ENCODE results near the gene ZNF524.

The ZNF524 gene

DNA sequence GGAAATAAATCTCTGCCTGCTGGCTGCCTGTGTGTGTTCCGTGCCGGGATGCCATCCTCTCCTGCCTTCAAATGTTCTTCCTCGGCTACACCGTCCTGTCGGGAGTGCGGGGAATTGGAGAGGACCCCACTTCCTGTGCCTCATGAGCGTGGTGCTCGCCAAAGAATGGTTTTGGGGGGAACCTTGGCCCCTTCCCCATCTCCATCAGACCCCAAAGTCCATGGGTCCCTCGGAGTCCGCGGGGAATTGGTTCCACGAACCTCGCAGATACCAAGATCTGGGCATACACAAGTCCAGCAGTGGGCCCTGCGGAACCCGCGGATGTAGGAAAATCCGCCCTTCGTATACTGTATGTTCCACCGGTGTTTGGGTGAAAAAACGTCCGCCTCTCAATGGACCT is 3.0 kb downstream of the ZNF524 start:
- no peak for DNase-seq

- DNase-seq = no peak
Observed at GRCh38 chr19:55603581-55604292, 3.6 kb downstream of the ZNF524 start.

DNA sequence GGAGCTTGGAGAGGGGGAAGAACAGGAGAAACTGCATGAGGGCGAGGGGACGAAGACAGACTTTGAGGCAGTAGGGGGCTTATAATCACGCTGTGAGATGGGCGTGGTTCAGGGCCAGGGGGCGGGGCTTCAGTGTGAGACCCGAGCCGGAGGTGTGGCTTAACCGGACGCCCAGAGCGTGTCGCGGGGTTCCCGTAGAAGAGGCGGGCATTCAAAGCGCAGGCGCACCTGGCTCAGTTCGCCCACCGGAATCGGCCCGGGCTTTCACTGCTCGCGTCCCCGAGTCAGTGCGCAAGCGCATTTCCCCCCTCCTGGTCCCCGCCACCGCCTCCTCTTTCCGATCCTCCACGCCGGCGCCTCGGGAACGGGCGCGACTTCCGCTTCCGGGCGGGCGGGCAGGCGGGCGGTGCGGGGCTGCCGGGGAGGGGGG is 5.1 kb downstream of the ZNF524 start:
- DNase-seq = peak; percentile 97

DNA sequence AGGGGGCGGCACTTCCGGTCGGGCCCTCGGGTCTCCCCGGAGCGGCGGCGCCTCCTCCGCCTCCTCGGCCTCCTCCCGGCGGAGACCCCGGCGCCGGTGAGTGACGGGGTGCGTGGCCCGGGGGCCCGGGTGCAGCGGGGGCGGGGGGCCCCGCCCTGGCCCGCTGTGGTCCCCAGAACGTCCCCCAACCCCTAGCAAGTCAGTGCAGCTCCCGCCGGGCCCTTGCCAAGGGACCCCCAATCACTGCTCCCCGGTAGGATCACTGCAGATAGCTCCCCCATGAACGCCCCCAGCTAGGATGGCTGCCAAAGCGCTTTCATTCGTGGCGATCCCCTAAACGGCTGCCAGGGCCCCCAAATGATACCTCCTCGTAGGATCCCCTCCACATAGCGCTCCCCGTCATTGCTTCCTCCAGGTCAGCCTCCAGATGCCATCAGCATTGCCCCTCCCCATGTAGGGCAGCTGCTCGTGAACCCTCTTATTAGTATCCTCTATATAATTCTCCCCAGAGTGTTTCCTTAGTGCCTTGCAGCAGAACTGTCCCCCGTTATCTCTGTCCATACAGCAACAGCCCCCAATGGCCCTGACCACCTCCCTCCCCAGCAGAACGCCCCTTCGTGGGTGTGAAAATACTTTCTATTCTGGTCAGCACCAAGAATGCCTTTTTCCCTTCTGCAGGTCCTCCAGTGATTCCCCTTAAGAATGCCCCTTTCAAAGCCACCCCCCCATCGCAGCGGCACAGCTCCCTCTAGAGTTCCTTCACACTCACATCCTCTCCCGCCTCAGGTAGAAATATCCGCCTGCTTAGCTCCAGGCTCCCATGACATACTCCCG is 5.8 kb downstream of the ZNF524 start, which contains the start of gene ZNF865:
ZNF865 (plus strand) TSS at position 11 of the 834 bp plus-strand sequence. CDS start 7,972 bp downstream, outside the sequence.
- peak; percentile 85 for DNase-seq

DNA sequence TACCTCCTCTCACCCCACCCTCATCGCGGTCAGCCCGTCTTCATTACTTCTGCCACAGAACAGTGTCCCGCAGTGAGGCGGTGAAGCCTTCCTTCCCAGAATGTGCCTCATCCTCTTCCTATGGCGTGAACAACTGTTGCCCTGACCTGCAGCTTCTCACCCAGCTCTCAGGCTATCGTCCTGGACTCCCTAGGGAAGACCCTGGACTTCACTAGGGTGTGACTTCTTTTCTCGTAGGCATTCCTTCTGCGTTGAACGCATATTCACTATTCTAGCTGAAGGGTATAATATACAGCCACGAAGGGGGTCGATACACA is 6.3 kb downstream of the ZNF524 start:
- DNase-seq = no peak

GRCh38 chr19:55606817-55607216 is 6.7 kb downstream of the ZNF524 start:
- no peak for DNase-seq

DNA sequence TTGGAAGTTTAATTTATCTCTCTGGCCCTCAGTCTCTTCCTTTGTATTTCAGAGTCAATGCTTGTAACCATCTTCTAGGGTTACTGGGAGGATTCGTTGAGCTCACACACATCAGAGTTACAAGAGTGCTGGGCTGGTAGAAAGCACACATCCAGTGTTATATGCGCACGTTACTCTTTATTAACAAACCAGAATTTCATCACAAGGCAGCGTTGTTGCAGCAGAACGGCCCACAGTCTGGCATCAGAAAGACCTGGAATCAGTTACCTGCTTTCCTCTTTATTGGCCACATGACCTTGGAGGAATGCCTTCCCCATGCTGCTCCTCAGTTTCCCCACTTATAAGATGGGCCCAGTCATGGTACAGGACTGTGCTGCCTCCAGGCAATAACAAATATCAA is 9.2 kb downstream of the ZNF524 start:
- no peak for DNase-seq

GRCh38 chr19:55611300-55611982 is 11.4 kb downstream of the ZNF524 start:
- DNase-seq = no peak

DNA sequence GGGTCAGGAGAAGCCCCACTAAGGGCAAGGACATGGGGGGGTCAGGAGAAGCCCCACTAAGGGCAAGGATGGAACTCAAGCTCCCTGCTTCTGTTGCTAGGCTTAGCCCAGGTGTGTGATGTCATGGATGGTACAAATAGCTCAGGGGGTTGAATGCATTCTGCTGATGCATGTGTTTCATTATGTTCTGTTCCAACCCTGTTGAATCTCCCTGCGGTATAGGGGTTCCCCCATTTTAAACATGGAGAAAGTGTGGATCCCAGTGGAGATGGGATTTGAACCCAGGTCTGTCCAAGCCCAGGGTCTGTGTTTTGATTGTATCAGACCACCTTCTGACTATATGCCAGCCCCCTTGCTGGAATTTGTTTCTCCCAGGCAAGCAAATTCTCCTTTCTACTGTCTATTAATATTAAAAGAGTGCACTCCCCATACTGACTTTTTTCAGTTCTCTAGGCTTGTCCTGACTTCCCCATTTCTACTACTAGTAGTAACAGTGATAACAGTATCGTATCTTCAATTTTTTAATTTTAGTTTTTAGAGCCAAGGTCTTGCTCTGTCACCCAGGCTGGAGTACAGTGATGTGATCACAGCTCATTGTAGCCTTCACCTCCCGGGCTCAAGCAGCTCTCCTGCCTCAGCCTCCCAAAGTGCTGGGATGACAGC is 12.0 kb downstream of the ZNF524 start:
- no peak for DNase-seq

DNA sequence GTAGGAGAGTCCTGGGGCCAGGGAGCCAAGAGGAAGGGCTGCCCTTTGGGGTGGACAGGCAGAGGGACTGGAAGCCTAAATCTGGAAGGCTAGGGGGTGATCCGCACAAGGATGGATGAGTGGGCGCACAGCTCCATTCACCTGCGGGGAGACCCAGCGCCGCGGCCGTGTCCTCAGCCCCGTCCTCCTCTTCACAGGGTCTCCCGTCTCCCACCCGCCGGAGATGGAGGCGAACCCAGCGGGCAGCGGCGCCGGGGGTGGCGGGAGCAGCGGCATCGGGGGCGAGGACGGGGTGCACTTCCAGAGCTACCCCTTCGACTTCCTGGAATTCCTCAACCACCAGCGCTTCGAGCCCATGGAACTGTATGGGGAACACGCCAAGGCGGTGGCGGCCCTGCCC is 13.3 kb downstream of the ZNF524 start:
- DNase-seq = no peak

GRCh38 chr19:55613930-55614710 is 14.0 kb downstream of the ZNF524 start:
- no peak for DNase-seq

DNA sequence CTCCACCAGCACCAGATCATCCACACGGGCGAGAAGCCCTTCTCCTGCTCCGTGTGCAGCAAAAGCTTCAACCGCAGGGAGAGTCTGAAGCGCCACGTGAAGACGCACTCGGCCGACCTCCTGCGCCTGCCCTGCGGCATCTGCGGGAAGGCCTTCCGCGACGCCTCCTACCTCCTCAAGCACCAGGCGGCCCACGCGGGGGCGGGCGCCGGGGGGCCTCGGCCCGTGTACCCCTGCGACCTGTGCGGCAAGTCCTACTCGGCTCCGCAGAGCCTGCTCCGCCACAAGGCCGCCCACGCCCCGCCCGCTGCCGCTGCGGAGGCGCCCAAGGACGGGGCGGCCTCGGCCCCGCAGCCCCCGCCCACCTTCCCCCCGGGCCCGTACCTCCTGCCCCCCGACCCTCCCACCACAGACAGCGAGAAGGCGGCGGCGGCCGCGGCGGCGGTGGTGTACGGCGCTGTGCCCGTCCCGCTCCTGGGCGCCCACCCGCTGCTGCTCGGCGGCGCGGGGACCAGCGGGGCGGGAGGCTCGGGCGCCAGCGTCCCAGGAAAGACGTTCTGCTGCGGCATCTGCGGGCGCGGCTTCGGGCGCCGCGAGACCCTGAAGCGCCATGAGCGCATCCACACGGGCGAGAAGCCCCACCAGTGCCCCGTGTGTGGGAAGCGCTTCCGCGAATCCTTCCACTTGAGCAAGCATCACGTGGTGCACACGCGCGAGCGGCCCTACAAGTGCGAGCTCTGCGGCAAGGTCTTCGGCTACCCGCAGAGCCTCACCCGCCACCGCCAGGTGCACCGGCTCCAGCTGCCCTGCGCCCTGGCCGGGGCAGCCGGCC is 14.8 kb downstream of the ZNF524 start:
- DNase-seq = no peak

GRCh38 chr19:55615543-55616394 is 15.7 kb downstream of the ZNF524 start:
- DNase-seq = no peak

GRCh38 chr19:55616395-55616875 is 16.3 kb downstream of the ZNF524 start:
- no peak for DNase-seq

- DNase-seq = no peak
Observed at GRCh38 chr19:55617426-55617825, 17.3 kb downstream of the ZNF524 start.

GRCh38 chr19:55618426-55618825 is 18.3 kb downstream of the ZNF524 start:
- no peak for DNase-seq

GRCh38 chr19:55619286-55619685 is 19.2 kb downstream of the ZNF524 start:
- DNase-seq = peak; percentile 14

DNA sequence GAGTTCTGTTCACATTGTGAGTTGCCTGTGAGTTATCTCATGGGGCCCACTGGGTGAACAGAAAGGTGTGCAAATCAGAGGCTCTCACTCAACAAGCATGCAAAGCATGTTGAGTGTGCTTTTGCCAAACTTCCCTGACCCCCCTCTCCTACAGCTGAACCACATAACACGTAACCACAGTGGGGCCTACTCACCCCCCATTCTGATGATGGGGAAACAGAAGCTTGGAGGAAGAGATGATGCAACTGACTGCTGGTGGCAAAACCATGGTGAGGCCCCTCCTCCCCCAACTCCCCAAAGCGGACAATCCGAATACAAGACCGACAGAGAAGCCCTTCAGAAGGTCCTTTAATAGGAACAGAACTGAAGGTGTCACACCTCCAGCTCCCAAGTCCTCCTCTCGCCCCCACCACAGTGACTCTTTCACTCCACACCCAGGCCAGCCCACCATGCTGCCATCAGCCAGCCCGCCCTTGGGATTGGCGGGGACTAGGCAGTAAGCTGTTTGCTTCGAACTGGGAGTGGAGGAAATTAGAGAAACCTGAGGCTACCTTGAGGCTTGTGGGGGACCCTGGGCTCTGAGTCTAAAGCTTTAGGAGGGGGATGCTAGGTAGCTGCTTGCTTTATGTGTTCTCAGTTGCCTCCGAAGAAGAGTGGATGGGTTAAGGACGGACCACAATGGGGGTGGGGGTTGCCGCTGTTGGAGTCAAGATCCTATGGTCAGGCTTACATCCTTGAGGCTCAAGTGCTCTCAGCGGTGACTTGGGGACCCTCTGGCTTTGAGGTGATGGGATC is 20.5 kb downstream of the ZNF524 start:
- DNase-seq = peak; percentile 84

DNA sequence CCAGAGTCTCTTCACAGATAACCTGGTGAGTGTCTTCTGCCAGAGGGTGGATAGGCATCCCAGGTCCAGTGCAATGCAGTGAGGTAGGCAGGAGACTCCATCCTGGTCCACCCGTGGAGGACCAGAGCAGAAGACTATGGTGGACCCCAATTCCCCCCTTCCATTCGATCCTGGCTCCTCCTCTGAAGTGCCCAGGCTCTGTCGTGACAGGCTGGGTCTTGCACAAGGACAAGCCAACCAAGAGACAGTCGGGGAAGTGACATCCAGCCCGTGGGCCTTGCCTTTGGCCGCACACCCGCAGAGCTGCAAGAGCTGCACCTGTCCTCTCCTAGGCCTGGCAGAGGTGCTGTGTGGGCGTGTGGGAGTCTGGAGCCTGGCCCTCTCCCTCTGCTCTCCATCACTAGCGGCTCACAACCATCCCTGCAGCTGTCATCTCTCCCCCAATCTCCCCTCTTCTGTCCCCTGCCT is 21.2 kb downstream of the ZNF524 start:
- DNase-seq = no peak
